ENCODE measurements around the gene PAK4.

PAK4 gene

DNA sequence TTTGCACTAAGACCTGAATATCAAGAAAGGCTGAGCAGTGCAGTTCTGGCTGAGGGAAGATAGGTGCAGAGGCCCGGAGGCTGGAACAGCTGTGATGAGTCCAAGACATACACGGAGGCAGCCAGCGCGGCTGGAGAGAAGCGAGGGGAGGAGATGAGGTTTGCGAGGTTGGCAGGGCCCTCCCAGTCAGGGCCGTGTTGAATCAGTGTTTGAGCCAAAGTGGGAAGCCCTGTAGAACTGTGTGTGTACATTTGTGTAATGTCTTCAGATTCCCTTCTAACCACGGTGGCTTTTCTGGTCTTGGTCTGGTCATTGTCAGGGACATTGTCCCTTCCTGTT, 34.9 kb downstream of the PAK4 start:
- TF ChIP-seq ZBTB7A (IDR thresholded peaks at IDR 0.05; ENCODE audit: low read depth) (no peak), YY1 (IDR thresholded peaks at IDR 0.05; ENCODE audit: low read depth) (no peak), TAF1 (IDR thresholded peaks at IDR 0.05; ENCODE audit: low read depth) (no peak), TEAD4 (IDR thresholded peaks at IDR 0.05) (no peak), EP300 (IDR thresholded peaks at IDR 0.05; ENCODE audit: borderline replicate concordance) (no peak), FOXM1 (IDR thresholded peaks at IDR 0.05; ENCODE audit: borderline replicate concordance, low read depth) (no peak), CREB1 (IDR thresholded peaks at IDR 0.05; ENCODE audit: low read depth) (no peak), REST (IDR thresholded peaks at IDR 0.05; ENCODE audit: low read depth) (no peak), CEBPB (IDR thresholded peaks at IDR 0.05) (no peak), RAD21 (IDR thresholded peaks at IDR 0.05; ENCODE audit: low read depth) (no peak), EGR1 (IDR thresholded peaks at IDR 0.05) (no peak), TCF12 (IDR thresholded peaks at IDR 0.05; ENCODE audit: low read depth) (no peak), NFIC (IDR thresholded peaks at IDR 0.05) (no peak)
- TF ChIP-seq, protein P1, sequence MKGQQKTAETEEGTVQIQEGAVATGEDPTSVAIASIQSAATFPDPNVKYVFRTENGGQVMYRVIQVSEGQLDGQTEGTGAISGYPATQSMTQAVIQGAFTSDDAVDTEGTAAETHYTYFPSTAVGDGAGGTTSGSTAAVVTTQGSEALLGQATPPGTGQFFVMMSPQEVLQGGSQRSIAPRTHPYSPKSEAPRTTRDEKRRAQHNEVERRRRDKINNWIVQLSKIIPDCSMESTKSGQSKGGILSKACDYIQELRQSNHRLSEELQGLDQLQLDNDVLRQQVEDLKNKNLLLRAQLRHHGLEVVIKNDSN (IDR thresholded peaks at IDR 0.05) = no peak
- TF ChIP-seq, protein P2, sequence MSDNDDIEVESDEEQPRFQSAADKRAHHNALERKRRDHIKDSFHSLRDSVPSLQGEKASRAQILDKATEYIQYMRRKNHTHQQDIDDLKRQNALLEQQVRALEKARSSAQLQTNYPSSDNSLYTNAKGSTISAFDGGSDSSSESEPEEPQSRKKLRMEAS (IDR thresholded peaks at IDR 0.05) = no peak

- TF ChIP-seq, protein P1 (IDR thresholded peaks at IDR 0.05) = no peak
- TF ChIP-seq ZBTB7A (IDR thresholded peaks at IDR 0.05; ENCODE audit: low read depth) = no peak
- no peak for TF ChIP-seq EGR1 (IDR thresholded peaks at IDR 0.05)
- TF ChIP-seq EP300 (IDR thresholded peaks at IDR 0.05; ENCODE audit: borderline replicate concordance) = no peak
- no peak for TF ChIP-seq RAD21 (IDR thresholded peaks at IDR 0.05; ENCODE audit: low read depth)
Measured at GRCh38 chr19:39160889-39161672, 35.5 kb downstream of the PAK4 start.

DNA sequence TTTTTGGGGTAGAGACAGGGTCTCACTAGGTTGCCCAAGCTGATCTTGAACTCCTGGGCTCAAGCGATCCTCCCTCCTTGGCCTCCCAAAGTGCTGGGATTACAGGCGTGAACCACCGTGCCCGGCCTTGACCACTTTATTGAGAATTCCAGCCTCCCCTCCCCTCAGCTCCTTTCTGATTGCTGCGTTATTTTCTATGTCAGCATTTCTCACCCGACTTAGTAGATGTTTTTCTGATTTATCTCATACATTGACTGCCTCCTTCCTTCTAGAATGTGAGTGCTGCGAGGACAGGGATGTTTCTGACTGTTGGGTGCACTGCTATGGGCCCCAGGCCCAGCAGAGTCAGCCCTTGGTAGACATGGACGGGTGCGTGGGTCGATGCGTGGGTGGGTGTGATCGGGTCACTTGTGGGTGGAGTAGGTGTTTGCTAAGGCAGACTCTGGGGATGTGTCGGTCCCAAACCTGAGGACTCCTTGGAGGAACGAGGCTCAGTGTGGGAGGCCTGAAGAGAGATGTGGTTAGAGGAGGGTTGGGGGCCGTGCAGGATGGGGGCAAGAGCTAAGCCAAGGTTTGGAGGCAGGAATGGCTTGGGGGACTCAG, 37.0 kb downstream of the PAK4 start:
- no peak for TF ChIP-seq TEAD4 (IDR thresholded peaks at IDR 0.05)
- TF ChIP-seq, protein P1 (IDR thresholded peaks at IDR 0.05) = no peak

- no peak for TF ChIP-seq EGR1 (IDR thresholded peaks at IDR 0.05)
- TF ChIP-seq ZBTB7A (IDR thresholded peaks at IDR 0.05; ENCODE audit: low read depth) = no peak
- no peak for TF ChIP-seq TEAD4 (IDR thresholded peaks at IDR 0.05)
- TF ChIP-seq, protein P2 (IDR thresholded peaks at IDR 0.05) = no peak
- TF ChIP-seq CEBPB (IDR thresholded peaks at IDR 0.05) = no peak
- TF ChIP-seq RAD21 (IDR thresholded peaks at IDR 0.05; ENCODE audit: low read depth) = no peak
Measured at GRCh38 chr19:39163621-39164020, 38.0 kb downstream of the PAK4 start.

DNA sequence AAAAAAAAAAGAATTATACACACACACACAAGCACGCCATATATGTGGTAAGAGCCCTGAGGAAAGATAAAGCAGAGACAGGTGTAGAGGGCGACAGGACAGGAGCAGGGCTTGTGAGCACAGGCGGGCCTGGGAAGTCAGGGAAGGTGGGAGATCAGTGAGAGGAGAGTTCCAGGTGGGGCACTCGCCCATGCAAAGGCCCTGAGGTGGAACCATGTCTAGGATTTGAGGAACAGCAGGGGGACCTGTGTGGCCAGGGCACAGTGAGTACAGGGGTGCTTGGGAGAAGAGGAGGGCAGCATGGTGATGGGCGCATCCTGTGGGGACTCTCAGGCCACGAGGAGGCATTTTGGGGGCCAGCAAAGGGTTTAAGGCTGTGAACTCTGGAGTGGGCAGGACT, 38.7 kb downstream of the PAK4 start:
- TF ChIP-seq YY1 (IDR thresholded peaks at IDR 0.05; ENCODE audit: low read depth) = no peak
- no peak for TF ChIP-seq TAF1 (IDR thresholded peaks at IDR 0.05; ENCODE audit: low read depth)
- TF ChIP-seq NFIC (IDR thresholded peaks at IDR 0.05) = no peak
- TF ChIP-seq, protein P2 (IDR thresholded peaks at IDR 0.05) = no peak
- TF ChIP-seq CREB1 (IDR thresholded peaks at IDR 0.05; ENCODE audit: low read depth) = no peak
- TF ChIP-seq RAD21 (IDR thresholded peaks at IDR 0.05; ENCODE audit: low read depth) = no peak
- TF ChIP-seq EGR1 (IDR thresholded peaks at IDR 0.05) = no peak
- TF ChIP-seq, protein P1 (IDR thresholded peaks at IDR 0.05) = no peak
- TF ChIP-seq CEBPB (IDR thresholded peaks at IDR 0.05) = no peak
- no peak for TF ChIP-seq REST (IDR thresholded peaks at IDR 0.05; ENCODE audit: low read depth)
